Upper lobe of left lung (tissue), 4 donors: ENCODE measurements around the gene SCAF4.
"Not testable (repeated sequence)": the region's sequence is repeated elsewhere in the genome, so short reads cannot be mapped to it uniquely, and the experiment has no call there.

Source experiments
- CTCF ChIP-seq, 6 experiments: fragments of 450-650 bp in 4 of 6; fragments of 200-600 bp in 2 of 6; sonication (generic) in 2 of 6; IDR thresholded peaks; one replicate each; pipeline ENCODE4 v1.5.1; 2016 to 2019; ENCODE audit warnings: antibody characterized with exemption in 6 of 6
- POLR2AphosphoS5 ChIP-seq, 2 donors: sonication (generic); formaldehyde crosslinking; IDR thresholded peaks; one replicate each; pipeline ENCODE4 v1.5.1; 2017; ENCODE audit warnings: antibody characterized with exemption in 2 of 2

GRCh38 chr21:31765850-31766249, 33.9 kb upstream of the SCAF4 start:
- not testable (repeated sequence) for TF ChIP-seq CTCF, POLR2AphosphoS5 (IDR thresholded peaks at IDR 0.05)
